GM12878 (cell line): ENCODE data around the gene ZC3H12D. TPM values are rescaled to one million over a fixed set of nuclear protein-coding genes. Genes with fewer than 3 reads are reported as not detected.

Experiments
- ATAC-seq: fragments of 200-7000 bp; cut with Tn5 transposase; 3 replicates; pipeline ENCODE4 v1.9.1; 2020; ENCODE audit warnings: mild to moderate bottlenecking, moderate library complexity
- BruUV-seq: library from RNA; stranded (reverse); fragments of 400-500 nt; replicated peaks from 2 replicates; lab custom pipeline; 2021; lab: Mats Ljungman, UMichigan
- CTCF ChIA-PET: fragments of 300-600 bp; sonication (Branson Sonifier 250); formaldehyde crosslinking; extraction: SDS; loops from one replicate; lab custom pipeline; 2021; ENCODE audit warnings: inconsistent platforms; lab: Yijun Ruan, JAX
- POLR2A ChIA-PET: fragments of 350-600 bp; formaldehyde crosslinking; extraction: SDS; loops from one replicate; lab custom pipeline; 2021; ENCODE audit warnings: inconsistent platforms; lab: Charles Lee
- RAD21 ChIA-PET: fragments of 300-600 bp; sonication (Branson Sonifier 250); formaldehyde crosslinking; loops from one replicate; lab custom pipeline; 2023; ENCODE audit warnings: antibody characterized with exemption; ENCODE audit not compliant: unreplicated experiment; lab: Charles Lee
- SMC1A ChIA-PET: fragments of 300-600 bp; sonication (Branson Sonifier 250); formaldehyde crosslinking; loops from one replicate; lab custom pipeline; 2023; ENCODE audit not compliant: unreplicated experiment, uncharacterized antibody; lab: Charles Lee
- DNase-seq: peaks from one replicate; pipeline ENCODE4 v3.0.0-alpha.2; 2011; ENCODE audit warnings: low read depth, low spot score
- FAIRE-seq: peaks from 3 replicates; lab custom pipeline; 2011; peaks lifted over from hg19 to GRCh38; lab: Jason Lieb, UNC
- H2AFZ ChIP-seq: 2 replicates; pipeline ENCODE4 v1.6.0; 2011; ENCODE audit warnings: low read depth, low read length, control low read depth; ENCODE audit not compliant: control insufficient read depth
- H3K27ac ChIP-seq: 2 replicates; pipeline ENCODE4 v1.5.1; 2011; ENCODE audit warnings: control low read depth; ENCODE audit not compliant: control insufficient read depth, insufficient read depth
- H3K27me3 ChIP-seq, 2 experiments: replicated peaks in 1 of 2; 2 replicates each; pipeline versions ENCODE4 v1.6.0 to v1.6.1; 2011; ENCODE audit warnings: low read length in 1 of 2; ENCODE audit not compliant: control insufficient read depth in 2 of 2, insufficient read depth in 2 of 2
- H3K36me3 ChIP-seq, 2 experiments: 2 replicates each; pipeline ENCODE4 v1.5.1; 2011; ENCODE audit warnings: low read length in 1 of 2; ENCODE audit not compliant: control insufficient read depth in 2 of 2, insufficient read depth in 2 of 2
- H3K4me1 ChIP-seq: 2 replicates; pipeline ENCODE4 v1.6.1; 2011; ENCODE audit warnings: mild to moderate bottlenecking, low read length, moderate library complexity, mixed read lengths; ENCODE audit not compliant: control insufficient read depth, insufficient read depth
- H3K4me2 ChIP-seq: 2 replicates; pipeline ENCODE4 v1.6.0; 2011; ENCODE audit warnings: control low read depth; ENCODE audit not compliant: control insufficient read depth, insufficient read depth
- H3K4me3 ChIP-seq: fragments of 200-600 bp; sonication (generic); 2 replicates; pipeline ENCODE4 v1.5.1; 2016
- H3K79me2 ChIP-seq: 2 replicates; pipeline ENCODE4 v1.6.0; 2011; ENCODE audit warnings: low read length; ENCODE audit not compliant: control insufficient read depth, insufficient read depth
- H3K9ac ChIP-seq: 2 replicates; pipeline ENCODE4 v1.8.0; 2011; ENCODE audit warnings: low read length, control low read depth, mixed read lengths; ENCODE audit not compliant: control insufficient read depth, insufficient read depth
- H3K9me3 ChIP-seq: replicated peaks from 3 replicates; pipeline ENCODE4 v1.5.1; 2011; ENCODE audit warnings: mild to moderate bottlenecking, low read length; ENCODE audit not compliant: control insufficient read depth, insufficient read depth
- H4K20me1 ChIP-seq: 2 replicates; pipeline ENCODE4 v1.6.0; 2011; ENCODE audit not compliant: control insufficient read depth, insufficient read depth
- CBX5 ChIP-seq: sonication (generic); IDR thresholded peaks from 2 replicates; pipeline ENCODE4 v1.6.1; 2016; ENCODE audit warnings: low read depth, moderate library complexity, mild to moderate bottlenecking, inconsistent platforms
- ETV6 ChIP-seq, 2 experiments: fragments of 450-650 bp in 1 of 2; IDR thresholded peaks in 1 of 2; conservative IDR thresholded peaks in 1 of 2; 2 replicates each; pipeline ENCODE4 v1.6.1; 2014; ENCODE audit warnings: antibody characterized with exemption in 1 of 2, borderline replicate concordance in 1 of 2, low read depth in 1 of 2, mild to moderate bottlenecking in 1 of 2, moderate library complexity in 1 of 2
- GABPA ChIP-seq: IDR thresholded peaks from 2 replicates; pipeline ENCODE4 v1.6.1; 2014; ENCODE audit warnings: antibody characterized with exemption, low read depth, mild to moderate bottlenecking, inconsistent platforms
- NRF1 ChIP-seq: conservative IDR thresholded peaks from 2 replicates; pipeline ENCODE4 v1.6.1; 2011; ENCODE audit warnings: mild to moderate bottlenecking, low read depth, low read length, improper control_type of control experiment
- SMAD1 ChIP-seq: fragments of 450-650 bp; IDR thresholded peaks from 2 replicates; pipeline ENCODE4 v1.6.1; 2018; ENCODE audit warnings: mild to moderate bottlenecking, low read depth; ENCODE audit not compliant: partially characterized antibody
- SP1 ChIP-seq: IDR thresholded peaks from one replicate; pipeline ENCODE4 v1.6.1; 2011; ENCODE audit warnings: low read depth, low read length
- ZBED1 ChIP-seq: IDR thresholded peaks from 2 replicates; pipeline ENCODE4 v1.6.1; 2016; ENCODE audit warnings: borderline replicate concordance
- WGBS: methylation state at CpG from one replicate; pipeline ENCODE4 v1.1.6; 2016; ENCODE audit warnings: low lambda C conversion rate; ENCODE audit not compliant: insufficient replicate concordance, insufficient coverage; ENCODE audit errors: missing lambda C conversion rate; 5-methylcytosine and 5-hydroxymethylcytosine counted together
- in situ Hi-C: fragments of 300-500 bp; cut with MboI; formaldehyde crosslinking; loops from 9 replicates; pipeline ENCODE4 v1.14.3; 2018; ENCODE audit warnings: mixed read lengths
- intact Hi-C: fragments of 100-400 bp; cut with micrococcal nuclease; formaldehyde crosslinking; loops from one replicate; pipeline ENCODE4 v1.14.2; 2022; ENCODE audit not compliant: unreplicated experiment
- polyA plus RNA-seq, 11 experiments: library from polyadenylated mRNA; depleted of rRNA in 4 of 11; unstranded in 6 of 11; stranded (reverse) in 5 of 11; fragments of >200 nt; fragmentation: Nextera tagmentation in 4 of 11; fragmentation: Illumina TruSeq in 1 of 11; extraction: Ambion mirVana in 4 of 11; extraction: Trizol in 1 of 11; gene quantifications; 1 replicate in 1 of 11; 2 replicates in 10 of 11; pipeline versions ENCODE4 v1.2.1 to v1.2.3, GENCODE V29; 2011 to 2016; ENCODE audit warnings: inconsistent platforms in 2 of 11, missing spikeins in 2 of 11, low read depth in 1 of 11
- total RNA-seq, 4 experiments: library from RNA; depleted of rRNA in 3 of 4; stranded (reverse); fragments of >200 nt in 3 of 4; fragmentation: Illumina TruSeq in 1 of 4; extraction: Trizol in 1 of 4; gene quantifications; 2 replicates each; pipeline versions ENCODE4 v1.2.1 to v1.2.3, GENCODE V29; 2013 to 2021
- TF ChIP-seq, protein P1 (sequence below): IDR thresholded peaks from 2 replicates; pipeline ENCODE4 v1.6.1; 2011; ENCODE audit warnings: low read depth, low read length, improper control_type of control experiment, borderline replicate concordance
- TF ChIP-seq, protein P2 (sequence below): fragments of 150-350 bp; IDR thresholded peaks from 2 replicates; pipeline ENCODE4 v1.6.1; 2016; ENCODE audit warnings: low read depth, low read length
- TF ChIP-seq, protein P3 (sequence below): fragments of 450-650 bp; IDR thresholded peaks from 2 replicates; pipeline ENCODE4 v1.6.1; 2014; ENCODE audit warnings: mild to moderate bottlenecking
- TF ChIP-seq, protein P4 (sequence below): IDR thresholded peaks from 2 replicates; pipeline ENCODE4 v1.6.1; 2012; ENCODE audit warnings: low read depth, low read length, improper control_type of control experiment
- TF ChIP-seq, protein P5 (sequence below): fragments of 450-650 bp; conservative IDR thresholded peaks from 2 replicates; pipeline ENCODE4 v1.6.1; 2017; ENCODE audit warnings: mild to moderate bottlenecking, moderate library complexity

ZC3H12D gene
- total and polyA plus RNA-seq, 10 of the 15 experiments (the other 5 are each of a cell fraction or from before 2014, with no cell fraction given): 1.4 to 29.7 (median 8.8) TPM

DNA sequence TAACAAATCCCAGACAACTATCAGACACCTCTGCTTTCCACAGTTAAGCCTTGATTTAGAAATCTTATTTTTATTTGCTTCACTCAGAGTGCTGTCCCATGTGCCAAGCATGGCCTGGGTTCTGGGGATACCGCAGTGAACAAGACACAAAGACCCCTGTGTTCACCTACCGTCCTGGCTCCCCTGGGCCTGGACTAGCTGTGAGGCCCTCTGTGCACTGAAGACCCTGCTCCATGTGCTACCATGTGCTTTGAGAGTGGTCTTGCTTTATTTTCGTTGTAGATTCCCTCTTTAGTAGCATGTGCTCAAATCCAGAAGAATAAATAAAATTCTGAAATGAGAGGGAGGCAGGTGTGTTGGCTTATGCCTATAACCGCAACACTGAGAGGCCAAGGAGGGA, 62.2 kb downstream of the ZC3H12D start:
- in situ Hi-C loops (no loop called here), intact Hi-C loops (no loop called here)
- BruUV-seq: no TSS peak
- DNase-seq (no peak), ATAC-seq (no peak), FAIRE-seq (no peak)
- peaks cover 14% of the 10 kb centered on the region for H3K4me1 ChIP-seq
- H3K4me2 ChIP-seq: no peak overlapping the region
- WGBS: 54% methylated on average over 4 of the region's 4 CpGs
- SMC1A ChIA-PET: interaction anchor here (0.9 to 2.3 kb wide), 5 partner anchors 200 to 474 kb away, joined by 3 to 10 read pairs (median 4); no protein-coding TSS in a partner anchor
- H3K9ac ChIP-seq: no peak overlapping the region
- no peaks in the 10 kb centered on the region for H3K36me3 ChIP-seq
- no peaks in the 10 kb centered on the region for H3K79me2 ChIP-seq
- CTCF ChIA-PET: interaction anchor here (0.6 to 2.0 kb wide), 7 partner anchors 9 to 395 kb away, joined by 3 to 10 read pairs (median 4); no protein-coding TSS in a partner anchor
- POLR2A ChIA-PET: no interaction called here
- H3K27ac ChIP-seq: no peak overlapping the region
- H4K20me1 ChIP-seq: no peaks in the 10 kb centered on the region
- H3K9me3 ChIP-seq: no peaks in the 10 kb centered on the region
- no peak overlapping the region for H3K4me3 ChIP-seq
- no peak overlapping the region for H2AFZ ChIP-seq
- RAD21 ChIA-PET: interaction anchor here (1.4 to 3.7 kb wide), 5 partner anchors 9 to 394 kb away, joined by 3 to 20 read pairs (median 8); no protein-coding TSS in a partner anchor
- no peaks in the 10 kb centered on the region for H3K27me3 ChIP-seq
- no peak for TF ChIP-seq NRF1
- TF ChIP-seq, protein P1, sequence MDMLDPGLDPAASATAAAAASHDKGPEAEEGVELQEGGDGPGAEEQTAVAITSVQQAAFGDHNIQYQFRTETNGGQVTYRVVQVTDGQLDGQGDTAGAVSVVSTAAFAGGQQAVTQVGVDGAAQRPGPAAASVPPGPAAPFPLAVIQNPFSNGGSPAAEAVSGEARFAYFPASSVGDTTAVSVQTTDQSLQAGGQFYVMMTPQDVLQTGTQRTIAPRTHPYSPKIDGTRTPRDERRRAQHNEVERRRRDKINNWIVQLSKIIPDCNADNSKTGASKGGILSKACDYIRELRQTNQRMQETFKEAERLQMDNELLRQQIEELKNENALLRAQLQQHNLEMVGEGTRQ: no peak
- TF ChIP-seq CBX5: no peak
- no peak for TF ChIP-seq SP1
- TF ChIP-seq GABPA: no peak
- TF ChIP-seq, protein P2, sequence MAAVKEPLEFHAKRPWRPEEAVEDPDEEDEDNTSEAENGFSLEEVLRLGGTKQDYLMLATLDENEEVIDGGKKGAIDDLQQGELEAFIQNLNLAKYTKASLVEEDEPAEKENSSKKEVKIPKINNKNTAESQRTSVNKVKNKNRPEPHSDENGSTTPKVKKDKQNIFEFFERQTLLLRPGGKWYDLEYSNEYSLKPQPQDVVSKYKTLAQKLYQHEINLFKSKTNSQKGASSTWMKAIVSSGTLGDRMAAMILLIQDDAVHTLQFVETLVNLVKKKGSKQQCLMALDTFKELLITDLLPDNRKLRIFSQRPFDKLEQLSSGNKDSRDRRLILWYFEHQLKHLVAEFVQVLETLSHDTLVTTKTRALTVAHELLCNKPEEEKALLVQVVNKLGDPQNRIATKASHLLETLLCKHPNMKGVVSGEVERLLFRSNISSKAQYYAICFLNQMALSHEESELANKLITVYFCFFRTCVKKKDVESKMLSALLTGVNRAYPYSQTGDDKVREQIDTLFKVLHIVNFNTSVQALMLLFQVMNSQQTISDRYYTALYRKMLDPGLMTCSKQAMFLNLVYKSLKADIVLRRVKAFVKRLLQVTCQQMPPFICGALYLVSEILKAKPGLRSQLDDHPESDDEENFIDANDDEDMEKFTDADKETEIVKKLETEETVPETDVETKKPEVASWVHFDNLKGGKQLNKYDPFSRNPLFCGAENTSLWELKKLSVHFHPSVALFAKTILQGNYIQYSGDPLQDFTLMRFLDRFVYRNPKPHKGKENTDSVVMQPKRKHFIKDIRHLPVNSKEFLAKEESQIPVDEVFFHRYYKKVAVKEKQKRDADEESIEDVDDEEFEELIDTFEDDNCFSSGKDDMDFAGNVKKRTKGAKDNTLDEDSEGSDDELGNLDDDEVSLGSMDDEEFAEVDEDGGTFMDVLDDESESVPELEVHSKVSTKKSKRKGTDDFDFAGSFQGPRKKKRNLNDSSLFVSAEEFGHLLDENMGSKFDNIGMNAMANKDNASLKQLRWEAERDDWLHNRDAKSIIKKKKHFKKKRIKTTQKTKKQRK: no peak
- TF ChIP-seq, protein P3, sequence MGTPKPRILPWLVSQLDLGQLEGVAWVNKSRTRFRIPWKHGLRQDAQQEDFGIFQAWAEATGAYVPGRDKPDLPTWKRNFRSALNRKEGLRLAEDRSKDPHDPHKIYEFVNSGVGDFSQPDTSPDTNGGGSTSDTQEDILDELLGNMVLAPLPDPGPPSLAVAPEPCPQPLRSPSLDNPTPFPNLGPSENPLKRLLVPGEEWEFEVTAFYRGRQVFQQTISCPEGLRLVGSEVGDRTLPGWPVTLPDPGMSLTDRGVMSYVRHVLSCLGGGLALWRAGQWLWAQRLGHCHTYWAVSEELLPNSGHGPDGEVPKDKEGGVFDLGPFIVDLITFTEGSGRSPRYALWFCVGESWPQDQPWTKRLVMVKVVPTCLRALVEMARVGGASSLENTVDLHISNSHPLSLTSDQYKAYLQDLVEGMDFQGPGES: no peak
- no peak for TF ChIP-seq ZBED1
- TF ChIP-seq SMAD1: no peak
- TF ChIP-seq, protein P4, sequence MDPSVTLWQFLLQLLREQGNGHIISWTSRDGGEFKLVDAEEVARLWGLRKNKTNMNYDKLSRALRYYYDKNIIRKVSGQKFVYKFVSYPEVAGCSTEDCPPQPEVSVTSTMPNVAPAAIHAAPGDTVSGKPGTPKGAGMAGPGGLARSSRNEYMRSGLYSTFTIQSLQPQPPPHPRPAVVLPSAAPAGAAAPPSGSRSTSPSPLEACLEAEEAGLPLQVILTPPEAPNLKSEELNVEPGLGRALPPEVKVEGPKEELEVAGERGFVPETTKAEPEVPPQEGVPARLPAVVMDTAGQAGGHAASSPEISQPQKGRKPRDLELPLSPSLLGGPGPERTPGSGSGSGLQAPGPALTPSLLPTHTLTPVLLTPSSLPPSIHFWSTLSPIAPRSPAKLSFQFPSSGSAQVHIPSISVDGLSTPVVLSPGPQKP: no peak
- TF ChIP-seq ETV6 (conservative IDR thresholded peaks at IDR 0.05 in 1 of 2, IDR thresholded peaks at IDR 0.05 in 1 of 2; ENCODE audit: borderline replicate concordance in 1 of 2, low read depth in 1 of 2): no peak
- TF ChIP-seq, protein P5, sequence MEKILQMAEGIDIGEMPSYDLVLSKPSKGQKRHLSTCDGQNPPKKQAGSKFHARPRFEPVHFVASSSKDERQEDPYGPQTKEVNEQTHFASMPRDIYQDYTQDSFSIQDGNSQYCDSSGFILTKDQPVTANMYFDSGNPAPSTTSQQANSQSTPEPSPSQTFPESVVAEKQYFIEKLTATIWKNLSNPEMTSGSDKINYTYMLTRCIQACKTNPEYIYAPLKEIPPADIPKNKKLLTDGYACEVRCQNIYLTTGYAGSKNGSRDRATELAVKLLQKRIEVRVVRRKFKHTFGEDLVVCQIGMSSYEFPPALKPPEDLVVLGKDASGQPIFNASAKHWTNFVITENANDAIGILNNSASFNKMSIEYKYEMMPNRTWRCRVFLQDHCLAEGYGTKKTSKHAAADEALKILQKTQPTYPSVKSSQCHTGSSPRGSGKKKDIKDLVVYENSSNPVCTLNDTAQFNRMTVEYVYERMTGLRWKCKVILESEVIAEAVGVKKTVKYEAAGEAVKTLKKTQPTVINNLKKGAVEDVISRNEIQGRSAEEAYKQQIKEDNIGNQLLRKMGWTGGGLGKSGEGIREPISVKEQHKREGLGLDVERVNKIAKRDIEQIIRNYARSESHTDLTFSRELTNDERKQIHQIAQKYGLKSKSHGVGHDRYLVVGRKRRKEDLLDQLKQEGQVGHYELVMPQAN: no peak
